ENCODE results near the gene ANKRD53. TPM values are rescaled to one million over a fixed set of nuclear protein-coding genes. Genes with fewer than 3 reads are reported as not detected.

ANKRD53 gene
- polyA plus RNA-seq, 2 of the 4 experiments (the other 2 are of a cell fraction), result not detected

DNA sequence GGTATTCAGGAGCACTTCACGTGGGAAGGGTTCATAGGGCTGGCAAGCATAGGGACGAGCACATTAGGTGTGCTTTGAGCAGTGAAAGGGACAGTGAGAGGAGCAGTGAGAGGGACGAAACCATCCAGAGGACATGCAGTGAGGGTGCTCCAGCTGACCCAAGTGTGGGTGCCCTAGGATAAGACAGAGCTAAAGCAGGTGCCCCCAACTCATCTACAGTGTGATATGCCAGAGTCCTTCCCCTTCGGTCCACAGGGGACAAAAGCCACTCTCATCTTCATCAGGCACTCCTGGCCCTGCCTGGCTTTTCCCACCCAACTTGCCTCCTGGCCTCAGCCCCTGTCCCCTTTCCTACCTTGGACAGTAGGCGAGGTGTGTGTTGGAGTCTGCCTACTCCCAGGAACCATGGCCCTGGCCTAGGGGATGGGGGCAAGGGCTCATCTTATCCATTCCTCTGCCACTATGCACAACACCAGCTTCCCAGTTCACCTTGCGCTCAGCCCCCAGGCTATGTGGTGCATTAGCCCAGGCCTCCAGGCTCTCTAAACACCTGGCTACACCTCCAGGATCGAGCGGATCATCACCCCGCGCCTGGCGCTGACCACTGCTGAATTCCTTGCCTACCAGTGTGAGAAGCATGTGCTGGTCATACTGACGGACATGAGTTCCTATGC, 16.1 kb upstream of the ANKRD53 start (continued):
- TF ChIP-seq, protein P1, sequence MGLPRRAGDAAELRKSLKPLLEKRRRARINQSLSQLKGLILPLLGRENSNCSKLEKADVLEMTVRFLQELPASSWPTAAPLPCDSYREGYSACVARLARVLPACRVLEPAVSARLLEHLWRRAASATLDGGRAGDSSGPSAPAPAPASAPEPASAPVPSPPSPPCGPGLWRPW (IDR thresholded peaks at IDR 0.05), result no peak
- TF ChIP-seq, protein P2, sequence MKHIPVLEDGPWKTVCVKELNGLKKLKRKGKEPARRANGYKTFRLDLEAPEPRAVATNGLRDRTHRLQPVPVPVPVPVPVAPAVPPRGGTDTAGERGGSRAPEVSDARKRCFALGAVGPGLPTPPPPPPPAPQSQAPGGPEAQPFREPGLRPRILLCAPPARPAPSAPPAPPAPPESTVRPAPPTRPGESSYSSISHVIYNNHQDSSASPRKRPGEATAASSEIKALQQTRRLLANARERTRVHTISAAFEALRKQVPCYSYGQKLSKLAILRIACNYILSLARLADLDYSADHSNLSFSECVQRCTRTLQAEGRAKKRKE (CRISPR knock-in tag; IDR thresholded peaks at IDR 0.05; ENCODE audit: low read depth), result no peak

DNA sequence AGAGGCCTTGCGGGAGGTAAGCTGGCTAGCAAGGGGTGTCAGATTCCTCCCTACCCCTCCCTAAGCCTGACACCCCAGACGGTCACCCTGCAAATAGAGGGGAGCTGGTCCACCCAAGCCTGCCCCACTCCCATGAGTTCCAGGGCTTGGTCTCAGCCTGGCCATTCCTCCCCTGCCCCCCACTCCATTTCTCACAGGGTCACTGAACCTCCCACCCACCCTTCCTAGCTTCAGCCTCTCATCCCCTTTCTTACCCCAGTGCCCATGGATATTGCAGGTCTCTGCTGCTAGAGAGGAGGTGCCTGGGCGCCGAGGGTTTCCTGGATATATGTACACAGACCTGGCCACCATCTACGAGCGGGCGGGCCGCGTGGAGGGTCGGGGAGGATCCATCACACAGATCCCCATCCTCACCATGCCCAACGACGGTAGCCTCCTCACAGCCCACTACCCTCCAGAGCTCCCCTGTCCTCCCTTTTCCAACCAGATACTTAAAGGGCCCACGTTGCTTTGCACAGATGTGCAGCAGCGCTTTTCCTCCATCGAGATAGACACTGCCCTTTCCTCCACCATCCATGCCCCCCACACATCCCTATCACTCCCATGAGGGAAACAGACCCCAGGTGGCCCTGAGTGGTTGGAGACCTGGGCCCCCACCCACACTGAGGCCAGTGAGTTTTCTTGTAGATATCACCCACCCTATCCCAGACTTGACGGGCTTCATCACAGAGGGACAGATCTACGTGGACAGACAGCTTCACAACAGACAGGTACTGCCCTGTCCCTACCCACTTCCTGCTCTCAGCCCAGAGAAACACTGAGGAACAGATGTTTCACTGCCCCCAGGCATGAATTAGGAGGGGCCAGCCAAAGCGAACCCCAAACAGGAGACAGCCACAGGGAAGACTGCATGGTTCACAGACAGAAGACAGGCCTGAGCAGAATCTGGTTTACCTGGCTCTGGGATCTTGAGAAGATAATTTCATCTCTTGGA, 15.2 kb upstream of the ANKRD53 start:
- DNase-seq (ENCODE audit: low read depth in 1 of 2, low spot score in 1 of 2), result no peak
- ChIA-PET POLR2A (no interaction called here), CTCF (interaction anchor here (0.7 to 11.4 kb wide), 20 partner anchors 10 to 660 kb away, joined by 3 to 171 read pairs (median 5); partner anchors contain the start of genes ANKRD53 and FIGLA)
- FAIRE-seq, result no peak
- Histone ChIP-seq H3K4me1 (no peaks in the 10 kb centered on the region), H3K4me2 (no peak overlapping the region), H3K27ac (no peak overlapping the region), H3K9me3 (no peaks in the 10 kb centered on the region), H3K4me3 (no peak overlapping the region)
- no peak for TF ChIP-seq BHLHE40 (IDR thresholded peaks at IDR 0.05; ENCODE audit: low read depth, low read length)
- TF ChIP-seq ZC3H11A (IDR thresholded peaks at IDR 0.05), result no peak
- TF ChIP-seq POLR2AphosphoS2 (conservative IDR thresholded peaks at IDR 0.05; ENCODE audit: low read length), result no peak
- TF ChIP-seq EP300 (IDR thresholded peaks at IDR 0.05), result no peak
- TF ChIP-seq, protein P3, sequence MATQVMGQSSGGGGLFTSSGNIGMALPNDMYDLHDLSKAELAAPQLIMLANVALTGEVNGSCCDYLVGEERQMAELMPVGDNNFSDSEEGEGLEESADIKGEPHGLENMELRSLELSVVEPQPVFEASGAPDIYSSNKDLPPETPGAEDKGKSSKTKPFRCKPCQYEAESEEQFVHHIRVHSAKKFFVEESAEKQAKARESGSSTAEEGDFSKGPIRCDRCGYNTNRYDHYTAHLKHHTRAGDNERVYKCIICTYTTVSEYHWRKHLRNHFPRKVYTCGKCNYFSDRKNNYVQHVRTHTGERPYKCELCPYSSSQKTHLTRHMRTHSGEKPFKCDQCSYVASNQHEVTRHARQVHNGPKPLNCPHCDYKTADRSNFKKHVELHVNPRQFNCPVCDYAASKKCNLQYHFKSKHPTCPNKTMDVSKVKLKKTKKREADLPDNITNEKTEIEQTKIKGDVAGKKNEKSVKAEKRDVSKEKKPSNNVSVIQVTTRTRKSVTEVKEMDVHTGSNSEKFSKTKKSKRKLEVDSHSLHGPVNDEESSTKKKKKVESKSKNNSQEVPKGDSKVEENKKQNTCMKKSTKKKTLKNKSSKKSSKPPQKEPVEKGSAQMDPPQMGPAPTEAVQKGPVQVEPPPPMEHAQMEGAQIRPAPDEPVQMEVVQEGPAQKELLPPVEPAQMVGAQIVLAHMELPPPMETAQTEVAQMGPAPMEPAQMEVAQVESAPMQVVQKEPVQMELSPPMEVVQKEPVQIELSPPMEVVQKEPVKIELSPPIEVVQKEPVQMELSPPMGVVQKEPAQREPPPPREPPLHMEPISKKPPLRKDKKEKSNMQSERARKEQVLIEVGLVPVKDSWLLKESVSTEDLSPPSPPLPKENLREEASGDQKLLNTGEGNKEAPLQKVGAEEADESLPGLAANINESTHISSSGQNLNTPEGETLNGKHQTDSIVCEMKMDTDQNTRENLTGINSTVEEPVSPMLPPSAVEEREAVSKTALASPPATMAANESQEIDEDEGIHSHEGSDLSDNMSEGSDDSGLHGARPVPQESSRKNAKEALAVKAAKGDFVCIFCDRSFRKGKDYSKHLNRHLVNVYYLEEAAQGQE (IDR thresholded peaks at IDR 0.05), result no peak
- TF ChIP-seq NFE2L2 (conservative IDR thresholded peaks at IDR 0.05; ENCODE audit: low read length), result no peak
- TF ChIP-seq ZFP36 (IDR thresholded peaks at IDR 0.05; ENCODE audit: borderline replicate concordance, partially characterized antibody), result no peak
- no peak for TF ChIP-seq KDM1A (IDR thresholded peaks at IDR 0.05; ENCODE audit: low read depth)
- no peak for TF ChIP-seq RCOR1 (IDR thresholded peaks at IDR 0.05; ENCODE audit: low read depth, low read length)
- TF ChIP-seq HOXA7 (CRISPR knock-in tag; IDR thresholded peaks at IDR 0.05), result no peak
- no peak for TF ChIP-seq JUNB (IDR thresholded peaks at IDR 0.05)
- TF ChIP-seq CBX8 (IDR thresholded peaks at IDR 0.05), result no peak
- TF ChIP-seq TP53 (CRISPR knock-in tag; IDR thresholded peaks at IDR 0.05), result no peak
- 73% methylated on average over 18 of the region's 18 CpGs for whole genome bisulfite sequencing (ENCODE audit: missing lambda C conversion rate)
- no peak for ATAC-seq

DNA sequence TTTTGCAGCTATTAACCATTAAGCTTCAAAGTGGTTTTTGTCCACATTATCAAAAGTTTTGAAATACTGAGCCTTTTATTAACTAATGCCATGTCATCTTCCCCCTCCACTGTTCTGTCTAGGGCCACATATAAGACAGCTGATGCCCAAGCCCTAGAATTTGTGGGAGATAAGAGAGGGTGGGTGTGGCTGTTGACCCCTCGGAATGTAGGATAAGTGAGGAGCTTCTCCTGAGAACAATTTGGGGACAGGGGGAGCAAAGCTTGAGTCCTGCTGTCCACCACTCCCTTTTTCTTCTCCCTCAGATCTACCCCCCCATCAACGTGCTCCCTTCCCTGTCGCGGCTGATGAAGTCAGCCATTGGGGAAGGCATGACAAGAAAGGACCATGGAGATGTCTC, 14.3 kb upstream of the ANKRD53 start:
- ChIA-PET CTCF (interaction anchor here (0.6 to 11.4 kb wide), 39 partner anchors 10 to 1449 kb away, joined by 3 to 171 read pairs (median 4); partner anchors contain the start of genes ANKRD53, ATP6V1B1 and FIGLA), POLR2A (no interaction called here)
- FAIRE-seq, result no peak
- Histone ChIP-seq H3K4me2 (no peak overlapping the region), H3K4me3 (no peak overlapping the region), H3K27ac (no peak overlapping the region), H3K4me1 (no peaks in the 10 kb centered on the region), H3K9me3 (no peaks in the 10 kb centered on the region)
- no peak for DNase-seq (ENCODE audit: low read depth in 1 of 2, low spot score in 1 of 2)
- WGBS (ENCODE audit: missing lambda C conversion rate), result 93% methylated on average over 4 of the region's 4 CpGs
- TF ChIP-seq JUN (IDR thresholded peaks at IDR 0.05) (no peak), HDAC2 (IDR thresholded peaks at IDR 0.05) (no peak), FOSB (CRISPR knock-in tag; IDR thresholded peaks at IDR 0.05) (no peak), SMC3 (IDR thresholded peaks at IDR 0.05) (no peak), ZSCAN20 (CRISPR knock-in tag; IDR thresholded peaks at IDR 0.05) (no peak), BHLHE40 (IDR thresholded peaks at IDR 0.05; ENCODE audit: low read depth, low read length) (no peak), KDM5A (IDR thresholded peaks at IDR 0.05) (no peak), POLR2AphosphoS2 (conservative IDR thresholded peaks at IDR 0.05; ENCODE audit: low read length) (no peak), RCOR1 (IDR thresholded peaks at IDR 0.05; ENCODE audit: low read depth, low read length) (no peak), CHD4 (IDR thresholded peaks at IDR 0.05; ENCODE audit: borderline replicate concordance) (no peak), HOXB5 (CRISPR knock-in tag; IDR thresholded peaks at IDR 0.05) (no peak), NR3C1 (IDR thresholded peaks at IDR 0.05) (no peak), HEYL (CRISPR knock-in tag; IDR thresholded peaks at IDR 0.05) (no peak), FOXS1 (CRISPR knock-in tag; IDR thresholded peaks at IDR 0.05) (no peak), GATA3 (IDR thresholded peaks at IDR 0.05; ENCODE audit: borderline replicate concordance) (no peak), HOXA7 (CRISPR knock-in tag; IDR thresholded peaks at IDR 0.05) (no peak)
- TF ChIP-seq, protein P1 (IDR thresholded peaks at IDR 0.05), result no peak
- TF ChIP-seq, protein P4, sequence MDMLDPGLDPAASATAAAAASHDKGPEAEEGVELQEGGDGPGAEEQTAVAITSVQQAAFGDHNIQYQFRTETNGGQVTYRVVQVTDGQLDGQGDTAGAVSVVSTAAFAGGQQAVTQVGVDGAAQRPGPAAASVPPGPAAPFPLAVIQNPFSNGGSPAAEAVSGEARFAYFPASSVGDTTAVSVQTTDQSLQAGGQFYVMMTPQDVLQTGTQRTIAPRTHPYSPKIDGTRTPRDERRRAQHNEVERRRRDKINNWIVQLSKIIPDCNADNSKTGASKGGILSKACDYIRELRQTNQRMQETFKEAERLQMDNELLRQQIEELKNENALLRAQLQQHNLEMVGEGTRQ (IDR thresholded peaks at IDR 0.05), result no peak
- ATAC-seq, result no peak
